ENCODE results near the gene SULT1C3. TPM values are rescaled to one million over a fixed set of nuclear protein-coding genes. Genes with fewer than 3 reads are reported as not detected.

Gene SULT1C3
- total and polyA plus RNA-seq, 2 of the 13 experiments (the other 11 are each of a cell fraction or from before 2014, with no cell fraction given): not detected

GRCh38 chr2:108219688-108220087 lies 20.1 kb upstream of the SULT1C3 start (continued):
- TF ChIP-seq MAFG (CRISPR knock-in tag; IDR thresholded peaks at IDR 0.05): no peak
- no peak for TF ChIP-seq ATF7 (IDR thresholded peaks at IDR 0.05)
- no peak for TF ChIP-seq ATF7 (CRISPR knock-in tag; IDR thresholded peaks at IDR 0.05)
- no peak for TF ChIP-seq ZNF543 (CRISPR knock-in tag; IDR thresholded peaks at IDR 0.05)
- no peak for TF ChIP-seq MEF2D (CRISPR knock-in tag; IDR thresholded peaks at IDR 0.05)
- no peak for TF ChIP-seq SMAD9 (CRISPR knock-in tag; IDR thresholded peaks at IDR 0.05)
- TF ChIP-seq SRF (IDR thresholded peaks at IDR 0.05; ENCODE audit: low read depth, low read length): no peak
- no peak for TF ChIP-seq NR2F1 (CRISPR knock-in tag; IDR thresholded peaks at IDR 0.05)
- TF ChIP-seq ZMAT5 (CRISPR knock-in tag; IDR thresholded peaks at IDR 0.05; ENCODE audit: borderline replicate concordance, low read depth): no peak
- TF ChIP-seq ZNF496 (CRISPR knock-in tag; IDR thresholded peaks at IDR 0.05; ENCODE audit: insufficient replicate concordance): no peak
- TF ChIP-seq, protein P1, sequence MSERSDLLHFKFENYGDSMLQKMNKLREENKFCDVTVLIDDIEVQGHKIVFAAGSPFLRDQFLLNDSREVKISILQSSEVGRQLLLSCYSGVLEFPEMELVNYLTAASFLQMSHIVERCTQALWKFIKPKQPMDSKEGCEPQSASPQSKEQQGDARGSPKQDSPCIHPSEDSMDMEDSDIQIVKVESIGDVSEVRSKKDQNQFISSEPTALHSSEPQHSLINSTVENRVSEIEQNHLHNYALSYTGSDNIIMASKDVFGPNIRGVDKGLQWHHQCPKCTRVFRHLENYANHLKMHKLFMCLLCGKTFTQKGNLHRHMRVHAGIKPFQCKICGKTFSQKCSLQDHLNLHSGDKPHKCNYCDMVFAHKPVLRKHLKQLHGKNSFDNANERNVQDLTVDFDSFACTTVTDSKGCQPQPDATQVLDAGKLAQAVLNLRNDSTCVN (CRISPR knock-in tag; IDR thresholded peaks at IDR 0.05; ENCODE audit: borderline replicate concordance): peak; percentile 48; the same call in 1 of the 2 replicates
- no peak for TF ChIP-seq ZNF746 (CRISPR knock-in tag; IDR thresholded peaks at IDR 0.05)
- TF ChIP-seq ZNF296 (CRISPR knock-in tag; conservative IDR thresholded peaks at IDR 0.05): no peak
- TF ChIP-seq RFX1 (IDR thresholded peaks at IDR 0.05): no peak
- TF ChIP-seq SMYD3 (CRISPR knock-in tag; IDR thresholded peaks at IDR 0.05): 0 out of 2 replicates have a peak, but pooled peaks have one; percentile 22
- no peak for TF ChIP-seq TAF15 (IDR thresholded peaks at IDR 0.05; ENCODE audit: low read depth, low read length, poor library complexity, severe bottlenecking)
- TF ChIP-seq ZFP37 (CRISPR knock-in tag; IDR thresholded peaks at IDR 0.05; ENCODE audit: borderline replicate concordance): no peak
- TF ChIP-seq RCOR2 (CRISPR knock-in tag; IDR thresholded peaks at IDR 0.05): no peak
- no peak for TF ChIP-seq PBX2 (CRISPR knock-in tag; IDR thresholded peaks at IDR 0.05)
- no peak for TF ChIP-seq CENPX (CRISPR knock-in tag; IDR thresholded peaks at IDR 0.05)
- no peak for TF ChIP-seq MTA3 (CRISPR knock-in tag; IDR thresholded peaks at IDR 0.05)
- TF ChIP-seq CCAR2 (optimal IDR thresholded peaks at IDR 0.05; ENCODE audit: low read depth, low read length): no peak
- TF ChIP-seq ZSCAN31 (CRISPR knock-in tag; IDR thresholded peaks at IDR 0.05; ENCODE audit: low read depth): no peak
- no peak for TF ChIP-seq NCOA5 (CRISPR knock-in tag; IDR thresholded peaks at IDR 0.05)
- no peak for TF ChIP-seq GPN1 (CRISPR knock-in tag; IDR thresholded peaks at IDR 0.05; ENCODE audit: borderline replicate concordance)
- TF ChIP-seq HOXA7 (CRISPR knock-in tag; IDR thresholded peaks at IDR 0.05): no peak
- no peak for TF ChIP-seq ZNF446 (CRISPR knock-in tag; IDR thresholded peaks at IDR 0.05)
- TF ChIP-seq, protein P2, sequence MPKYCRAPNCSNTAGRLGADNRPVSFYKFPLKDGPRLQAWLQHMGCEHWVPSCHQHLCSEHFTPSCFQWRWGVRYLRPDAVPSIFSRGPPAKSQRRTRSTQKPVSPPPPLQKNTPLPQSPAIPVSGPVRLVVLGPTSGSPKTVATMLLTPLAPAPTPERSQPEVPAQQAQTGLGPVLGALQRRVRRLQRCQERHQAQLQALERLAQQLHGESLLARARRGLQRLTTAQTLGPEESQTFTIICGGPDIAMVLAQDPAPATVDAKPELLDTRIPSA (CRISPR knock-in tag; IDR thresholded peaks at IDR 0.05; ENCODE audit: borderline replicate concordance): no peak
- TF ChIP-seq GABPB1 (CRISPR knock-in tag; IDR thresholded peaks at IDR 0.05): peak; percentile 76
- TF ChIP-seq JARID2 (CRISPR knock-in tag; IDR thresholded peaks at IDR 0.05; ENCODE audit: insufficient replicate concordance): no peak
- no peak for TF ChIP-seq NFYB (CRISPR knock-in tag; IDR thresholded peaks at IDR 0.05)

Measured in HepG2 (cell line).